Measurements from ENCODE around the gene APOE.
A peak's percentile ranks its signal among the peaks of the same experiment; 100 is the strongest.

APOE gene

GRCh38 chr19:44869733-44870470, 35.7 kb upstream of the APOE start:
- Histone ChIP-seq H2AFZ (ENCODE audit: low read length) (no peak overlapping the region), H4K8ac (ENCODE audit: low read depth, low read length) (no peak overlapping the region), H3K36me3 (replicated peaks in 1 of 2; ENCODE audit: control insufficient read depth in 2 of 2, insufficient read depth in 2 of 2, low read length in 2 of 2) (peaks cover 63 to 89% of the 10 kb centered on the region in 2 donors), H3K4me2 (ENCODE audit: insufficient read depth, low read length, poor library complexity, severe bottlenecking) (no peak overlapping the region), H2BK5ac (ENCODE audit: low read length) (no peak overlapping the region), H3K18ac (ENCODE audit: low read length) (no peak overlapping the region), H3K4me3 (ENCODE audit: low read length in 2 of 2) (no peak overlapping the region), H3K23ac (ENCODE audit: low read depth, low read length, poor library complexity) (no peak overlapping the region), H4K91ac (ENCODE audit: low read depth, low read length, poor library complexity) (no peak overlapping the region), H3K27ac (replicated peaks; ENCODE audit: low read length) (no peak overlapping the region), H2AK5ac (ENCODE audit: low read depth, low read length) (no peak overlapping the region), H2BK15ac (ENCODE audit: low read length) (no peak overlapping the region), H3K4ac (ENCODE audit: low read length) (no peak overlapping the region), H3K79me1 (ENCODE audit: low read depth, low read length) (peaks cover 27% of the 10 kb centered on the region), H2BK12ac (ENCODE audit: low read length) (no peak overlapping the region), H2BK120ac (ENCODE audit: low read depth, low read length) (no peak overlapping the region), H3K14ac (ENCODE audit: low read length) (no peak overlapping the region), H3K9me3 (replicated peaks in 1 of 2; ENCODE audit: control insufficient read depth in 2 of 2, insufficient read depth in 1 of 2, low read depth in 1 of 2, low read length in 2 of 2) (no peaks in the 10 kb centered on the region), H3K9ac (ENCODE audit: low read depth, low read length, poor library complexity) (no peak overlapping the region), H3K4me1 (ENCODE audit: control insufficient read depth in 2 of 2, insufficient read depth in 1 of 2, low read depth in 1 of 2, low read length in 2 of 2) (no peaks in the 10 kb centered on the region), H3K27me3 (ENCODE audit: control insufficient read depth in 3 of 3, insufficient read depth in 3 of 3, low read depth in 1 of 3, low read length in 3 of 3) (no peaks in the 10 kb centered on the region)
- WGBS, 2 donors (ENCODE audit: extremely low coverage in 2 of 2, insufficient read length in 2 of 2, insufficient replicate concordance in 1 of 2): no CpG with 5 or more reads among the region's 13 CpGs
- DNase-seq (ENCODE audit: low spot score): no peak

- peaks cover 67 to 89% of the 10 kb centered on the region in 2 donors for H3K36me3 ChIP-seq (replicated peaks in 1 of 2; ENCODE audit: control insufficient read depth in 2 of 2, insufficient read depth in 2 of 2, low read length in 2 of 2)
- H3K4me3 ChIP-seq (ENCODE audit: low read length in 2 of 2): peak overlapping the region in 1 of 2 donors; percentile 13
- no peaks in the 10 kb centered on the region for H3K9me3 ChIP-seq (replicated peaks in 1 of 2; ENCODE audit: control insufficient read depth in 2 of 2, insufficient read depth in 1 of 2, low read depth in 1 of 2, low read length in 2 of 2)
- no peak overlapping the region for H3K4ac ChIP-seq (ENCODE audit: low read length)
- no peak overlapping the region for H3K18ac ChIP-seq (ENCODE audit: low read length)
- H3K23ac ChIP-seq (ENCODE audit: low read depth, low read length, poor library complexity): peak overlapping the region; percentile 17
- no peak for DNase-seq (ENCODE audit: low spot score)
- no CpG with 5 or more reads among the region's 14 CpGs for WGBS, 2 donors (ENCODE audit: extremely low coverage in 2 of 2, insufficient read length in 2 of 2, insufficient replicate concordance in 1 of 2)
- no peak overlapping the region for H2BK12ac ChIP-seq (ENCODE audit: low read length)
- H3K79me1 ChIP-seq (ENCODE audit: low read depth, low read length): peaks cover 24% of the 10 kb centered on the region
- H2AK5ac ChIP-seq (ENCODE audit: low read depth, low read length): no peak overlapping the region
- no peak overlapping the region for H2AFZ ChIP-seq (ENCODE audit: low read length)
- no peak overlapping the region for H2BK120ac ChIP-seq (ENCODE audit: low read depth, low read length)
- H4K8ac ChIP-seq (ENCODE audit: low read depth, low read length): no peak overlapping the region
- H3K9ac ChIP-seq (ENCODE audit: low read depth, low read length, poor library complexity): no peak overlapping the region
- H2BK15ac ChIP-seq (ENCODE audit: low read length): no peak overlapping the region
- no peaks in the 10 kb centered on the region for H3K4me1 ChIP-seq (ENCODE audit: control insufficient read depth in 2 of 2, insufficient read depth in 1 of 2, low read depth in 1 of 2, low read length in 2 of 2)
- no peak overlapping the region for H4K91ac ChIP-seq (ENCODE audit: low read depth, low read length, poor library complexity)
- H3K14ac ChIP-seq (ENCODE audit: low read length): no peak overlapping the region
- no peak overlapping the region for H2BK5ac ChIP-seq (ENCODE audit: low read length)
- no peak overlapping the region for H3K4me2 ChIP-seq (ENCODE audit: insufficient read depth, low read length, poor library complexity, severe bottlenecking)
- no peak overlapping the region for H3K27ac ChIP-seq (replicated peaks; ENCODE audit: low read length)
- no peaks in the 10 kb centered on the region for H3K27me3 ChIP-seq (ENCODE audit: control insufficient read depth in 3 of 3, insufficient read depth in 3 of 3, low read depth in 1 of 3, low read length in 3 of 3)
Measured at GRCh38 chr19:44871809-44872208, 33.8 kb upstream of the APOE start.

- Histone ChIP-seq H3K36me3 (replicated peaks in 1 of 2; ENCODE audit: control insufficient read depth in 2 of 2, insufficient read depth in 2 of 2, low read length in 2 of 2) (peaks cover 70 to 91% of the 10 kb centered on the region in 2 donors), H4K8ac (ENCODE audit: low read depth, low read length) (no peak overlapping the region), H2AK5ac (ENCODE audit: low read depth, low read length) (no peak overlapping the region), H3K27ac (replicated peaks; ENCODE audit: low read length) (no peak overlapping the region), H2AFZ (ENCODE audit: low read length) (no peak overlapping the region), H3K18ac (ENCODE audit: low read length) (no peak overlapping the region), H3K23ac (ENCODE audit: low read depth, low read length, poor library complexity) (no peak overlapping the region), H3K9me3 (replicated peaks in 1 of 2; ENCODE audit: control insufficient read depth in 2 of 2, insufficient read depth in 1 of 2, low read depth in 1 of 2, low read length in 2 of 2) (no peaks in the 10 kb centered on the region), H3K4me1 (ENCODE audit: control insufficient read depth in 2 of 2, insufficient read depth in 1 of 2, low read depth in 1 of 2, low read length in 2 of 2) (no peaks in the 10 kb centered on the region), H4K91ac (ENCODE audit: low read depth, low read length, poor library complexity) (no peak overlapping the region), H2BK15ac (ENCODE audit: low read length) (no peak overlapping the region), H3K4me3 (ENCODE audit: low read length in 2 of 2) (no peak overlapping the region), H3K4me2 (ENCODE audit: insufficient read depth, low read length, poor library complexity, severe bottlenecking) (no peak overlapping the region), H3K4ac (ENCODE audit: low read length) (no peak overlapping the region), H3K79me1 (ENCODE audit: low read depth, low read length) (peaks cover 20% of the 10 kb centered on the region), H3K27me3 (ENCODE audit: control insufficient read depth in 3 of 3, insufficient read depth in 3 of 3, low read depth in 1 of 3, low read length in 3 of 3) (no peaks in the 10 kb centered on the region), H3K9ac (ENCODE audit: low read depth, low read length, poor library complexity) (no peak overlapping the region), H2BK5ac (ENCODE audit: low read length) (no peak overlapping the region), H2BK12ac (ENCODE audit: low read length) (no peak overlapping the region), H3K14ac (ENCODE audit: low read length) (no peak overlapping the region), H2BK120ac (ENCODE audit: low read depth, low read length) (no peak overlapping the region)
- no CpG with 5 or more reads among the region's 4 CpGs for WGBS, 2 donors (ENCODE audit: extremely low coverage in 2 of 2, insufficient read length in 2 of 2, insufficient replicate concordance in 1 of 2)
- no peak for DNase-seq (ENCODE audit: low spot score)
Measured at GRCh38 chr19:44872661-44873060, 32.9 kb upstream of the APOE start.

- peaks cover 17% of the 10 kb centered on the region for H3K79me1 ChIP-seq (ENCODE audit: low read depth, low read length)
- WGBS, 2 donors (ENCODE audit: extremely low coverage in 2 of 2, insufficient read length in 2 of 2, insufficient replicate concordance in 1 of 2): no CpG with 5 or more reads among the region's 16 CpGs
- H3K23ac ChIP-seq (ENCODE audit: low read depth, low read length, poor library complexity): peak overlapping the region; percentile 19
- H3K27me3 ChIP-seq (ENCODE audit: control insufficient read depth in 3 of 3, insufficient read depth in 3 of 3, low read depth in 1 of 3, low read length in 3 of 3): no peaks in the 10 kb centered on the region
- no peak overlapping the region for H2BK120ac ChIP-seq (ENCODE audit: low read depth, low read length)
- H2AK5ac ChIP-seq (ENCODE audit: low read depth, low read length): no peak overlapping the region
- H3K18ac ChIP-seq (ENCODE audit: low read length): no peak overlapping the region
- no peak overlapping the region for H3K27ac ChIP-seq (replicated peaks; ENCODE audit: low read length)
- H4K8ac ChIP-seq (ENCODE audit: low read depth, low read length): peak overlapping the region; percentile 6
- no peaks in the 10 kb centered on the region for H3K4me1 ChIP-seq (ENCODE audit: control insufficient read depth in 2 of 2, insufficient read depth in 1 of 2, low read depth in 1 of 2, low read length in 2 of 2)
- no peak overlapping the region for H3K4ac ChIP-seq (ENCODE audit: low read length)
- no peak overlapping the region for H3K4me2 ChIP-seq (ENCODE audit: insufficient read depth, low read length, poor library complexity, severe bottlenecking)
- no peak overlapping the region for H2BK15ac ChIP-seq (ENCODE audit: low read length)
- H4K91ac ChIP-seq (ENCODE audit: low read depth, low read length, poor library complexity): no peak overlapping the region
- no peak overlapping the region for H2BK5ac ChIP-seq (ENCODE audit: low read length)
- no peak overlapping the region for H3K4me3 ChIP-seq (ENCODE audit: low read length in 2 of 2)
- peaks cover 72 to 94% of the 10 kb centered on the region in 2 donors for H3K36me3 ChIP-seq (replicated peaks in 1 of 2; ENCODE audit: control insufficient read depth in 2 of 2, insufficient read depth in 2 of 2, low read length in 2 of 2)
- H3K9me3 ChIP-seq (replicated peaks in 1 of 2; ENCODE audit: control insufficient read depth in 2 of 2, insufficient read depth in 1 of 2, low read depth in 1 of 2, low read length in 2 of 2): no peaks in the 10 kb centered on the region
- no peak overlapping the region for H3K14ac ChIP-seq (ENCODE audit: low read length)
- no peak overlapping the region for H2BK12ac ChIP-seq (ENCODE audit: low read length)
- no peak for DNase-seq (ENCODE audit: low spot score)
- H2AFZ ChIP-seq (ENCODE audit: low read length): no peak overlapping the region
- peak overlapping the region; percentile 35 for H3K9ac ChIP-seq (ENCODE audit: low read depth, low read length, poor library complexity)
Measured at GRCh38 chr19:44874317-44874716, 31.3 kb upstream of the APOE start.

All from neuronal stem cell (in vitro differentiated cells).